ENCODE results near the gene ATP13A3.
"Not testable (repeated sequence)": the region's sequence is repeated elsewhere in the genome, so short reads cannot be mapped to it uniquely, and the experiment has no call there.

The ATP13A3 gene

GRCh38 chr3:194486540-194487288, at the start of gene ATP13A3:
Gene ATP13A3, minus strand, starts transcription at chr3:194487002. Its CDS starts 24,812 bp downstream, at chr3:194462190.
- peak; percentile 98 for DNase-seq

- DNase-seq, result not testable (repeated sequence)
Observed at GRCh38 chr3:194535199-194535598, 48.4 kb upstream of the ATP13A3 start.

DNA sequence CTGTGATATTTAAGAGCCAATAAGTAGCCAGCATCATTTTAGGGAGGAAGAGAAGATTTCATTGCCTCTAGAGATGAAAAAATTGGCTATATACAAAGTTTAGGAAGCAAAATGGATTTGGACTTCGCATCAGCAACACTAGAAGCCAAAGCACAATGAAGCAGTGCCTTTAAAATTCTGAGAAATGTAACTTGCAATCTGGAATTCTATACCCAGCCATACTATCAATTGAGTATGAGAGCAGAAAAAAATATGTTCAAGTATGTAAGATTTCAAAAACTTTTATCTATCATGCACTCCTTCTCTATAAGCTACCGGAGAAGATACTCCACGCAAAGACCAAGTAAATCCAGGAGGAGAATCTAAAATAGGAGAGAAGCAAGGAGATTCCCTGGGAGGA, 47.4 kb upstream of the ATP13A3 start:
- DNase-seq, result no peak

- peak; percentile 78 for DNase-seq
Observed at GRCh38 chr3:194532591-194532990, 45.8 kb upstream of the ATP13A3 start.

GRCh38 chr3:194527726-194528125, 40.9 kb upstream of the ATP13A3 start:
- no peak for DNase-seq

DNA sequence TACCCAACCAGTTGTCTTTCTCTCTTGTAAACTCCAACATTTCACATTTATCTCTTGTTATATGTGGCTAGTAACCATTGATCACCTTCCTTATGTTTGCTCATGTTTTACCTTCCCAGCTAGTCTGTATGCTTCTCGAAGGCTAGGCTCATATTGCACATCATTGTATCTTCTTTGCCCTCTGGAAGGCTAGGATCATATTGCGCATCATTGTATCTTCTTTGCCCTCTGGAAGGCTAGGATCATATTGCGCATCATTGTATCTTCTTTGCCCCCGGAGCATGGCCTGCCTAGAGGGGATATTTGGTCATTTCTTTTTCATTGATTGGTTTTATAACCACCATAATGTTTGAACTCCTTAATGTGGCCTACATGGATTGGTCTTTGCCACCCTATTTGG, 39.4 kb upstream of the ATP13A3 start:
- DNase-seq, result no peak

- DNase-seq, result no peak
Observed at GRCh38 chr3:194522579-194523046, 35.8 kb upstream of the ATP13A3 start.

GRCh38 chr3:194521510-194522260, 34.9 kb upstream of the ATP13A3 start:
- no peak for DNase-seq

GRCh38 chr3:194520682-194521162, 33.9 kb upstream of the ATP13A3 start:
- not testable (repeated sequence) for DNase-seq

- not testable (repeated sequence) for DNase-seq
Observed at GRCh38 chr3:194520201-194520600, 33.4 kb upstream of the ATP13A3 start.

DNA sequence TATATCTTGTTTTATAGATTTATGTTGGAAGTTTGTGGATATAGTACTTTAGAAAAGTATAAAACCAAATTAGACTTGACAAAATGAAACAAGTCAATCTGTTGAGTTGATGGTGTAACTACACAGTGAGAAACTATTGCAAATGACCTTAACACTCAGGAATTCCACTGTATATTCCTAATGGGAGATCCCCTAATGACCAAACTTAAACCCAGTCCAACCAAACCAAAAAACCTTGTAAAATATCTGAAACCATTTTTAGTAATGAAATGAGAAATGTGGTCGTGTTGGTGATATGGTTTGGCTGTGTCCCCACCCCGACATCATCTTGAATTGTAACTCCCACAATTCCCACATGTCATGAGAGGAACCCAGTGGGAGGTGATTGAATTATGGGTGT, 31.9 kb upstream of the ATP13A3 start:
- peak; percentile 44 for DNase-seq

GRCh38 chr3:194517333-194517732, 30.5 kb upstream of the ATP13A3 start:
- no peak for DNase-seq

DNA sequence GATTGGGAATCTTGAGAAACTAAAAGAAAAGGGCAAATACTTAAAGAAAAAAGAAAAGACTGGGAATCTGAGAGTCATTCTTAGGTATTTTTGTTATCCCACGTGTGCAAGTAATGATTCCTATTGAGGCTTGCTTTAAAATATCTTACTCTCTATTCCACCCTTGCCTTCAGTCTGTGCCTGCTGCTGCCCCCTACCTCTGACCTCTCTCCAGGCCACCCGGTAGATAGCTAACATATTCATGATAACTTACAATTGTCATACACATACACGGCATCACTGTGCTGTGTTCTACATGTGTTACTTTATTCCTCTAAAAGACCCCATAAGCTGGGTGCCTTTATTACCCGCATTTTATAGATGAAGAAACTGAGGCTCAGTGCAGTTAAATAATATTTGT, 27.8 kb upstream of the ATP13A3 start:
- no peak for DNase-seq

DNA sequence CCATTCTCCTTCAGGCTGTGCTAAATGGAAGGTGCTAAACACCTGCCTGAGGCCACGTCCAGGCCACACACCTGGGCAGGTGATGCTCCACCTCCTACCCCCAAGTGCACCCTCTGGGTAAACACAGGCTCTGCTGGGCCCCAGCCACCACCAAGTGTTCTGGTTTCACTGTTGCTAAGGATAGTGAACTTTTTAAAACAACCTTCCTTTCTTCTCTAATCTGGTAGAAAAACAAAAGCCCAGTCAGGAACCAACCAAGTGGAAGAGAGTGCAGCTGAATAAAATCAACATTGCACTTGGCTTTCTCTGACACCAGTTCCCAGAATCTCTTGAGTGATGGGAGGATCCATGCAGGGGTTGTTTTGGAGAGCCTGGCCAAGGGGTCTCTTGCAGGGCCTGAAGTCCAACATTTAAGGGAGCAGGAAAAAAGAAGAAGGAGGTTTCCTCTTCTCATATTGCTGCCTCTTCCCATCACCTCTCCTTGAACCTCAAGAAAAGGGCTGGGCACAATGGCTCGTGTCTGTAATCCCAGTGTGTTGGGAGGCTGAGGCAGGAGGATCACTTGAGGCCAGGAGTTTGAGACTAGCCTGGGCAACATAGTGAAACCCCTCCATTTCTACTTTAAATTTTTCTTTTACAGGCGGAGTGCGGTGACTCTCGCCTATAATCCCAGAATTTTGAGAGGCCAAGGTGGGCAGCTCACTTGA, 26.2 kb upstream of the ATP13A3 start:
- no peak for DNase-seq

DNA sequence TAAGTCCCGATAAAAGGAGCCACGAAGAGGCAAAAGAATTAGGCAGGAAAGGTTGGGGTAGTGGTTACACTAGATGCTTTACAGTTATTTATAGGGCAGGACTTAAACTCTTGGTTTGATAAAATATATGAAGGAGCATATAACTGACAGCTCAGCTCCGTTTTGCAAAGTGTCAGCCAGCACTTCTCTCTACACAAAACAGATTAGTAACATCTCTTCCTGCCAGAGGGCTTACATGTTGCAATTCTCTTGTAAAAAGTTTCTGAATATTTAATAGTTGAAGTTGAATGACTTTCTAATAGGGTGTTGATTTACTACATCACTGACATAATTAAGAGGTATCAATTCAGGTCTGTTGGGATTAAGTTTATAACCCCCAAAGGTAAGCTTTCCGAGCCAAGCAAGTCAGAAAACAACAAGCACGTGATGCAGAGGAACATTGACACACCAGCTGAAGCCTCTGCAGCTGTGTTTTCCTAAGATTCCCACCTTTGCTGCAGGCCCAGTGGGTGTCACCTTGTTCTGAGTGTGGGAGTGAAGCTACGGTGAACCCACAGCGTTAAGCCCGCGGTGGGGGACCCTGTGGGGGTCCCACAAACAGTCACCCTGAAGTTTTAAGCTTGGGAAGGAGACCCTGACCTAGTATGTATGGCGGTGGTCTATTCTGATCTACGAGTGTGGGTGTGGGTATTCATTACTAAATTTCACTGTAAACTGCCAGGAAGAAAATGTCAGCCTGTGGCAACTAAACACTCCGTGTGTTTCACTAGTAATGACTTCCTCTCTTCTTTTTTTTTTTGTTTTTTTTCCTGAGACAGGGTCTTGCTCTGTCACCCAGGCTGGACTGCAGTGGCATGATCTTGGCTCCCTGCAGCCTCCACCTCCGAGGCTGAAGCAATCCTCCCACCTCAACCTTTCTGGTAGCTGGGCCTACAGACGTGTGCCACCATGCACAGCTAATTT, 22.0 kb upstream of the ATP13A3 start:
- no peak for DNase-seq

GRCh38 chr3:194507571-194507970, 20.8 kb upstream of the ATP13A3 start:
- DNase-seq, result no peak

DNA sequence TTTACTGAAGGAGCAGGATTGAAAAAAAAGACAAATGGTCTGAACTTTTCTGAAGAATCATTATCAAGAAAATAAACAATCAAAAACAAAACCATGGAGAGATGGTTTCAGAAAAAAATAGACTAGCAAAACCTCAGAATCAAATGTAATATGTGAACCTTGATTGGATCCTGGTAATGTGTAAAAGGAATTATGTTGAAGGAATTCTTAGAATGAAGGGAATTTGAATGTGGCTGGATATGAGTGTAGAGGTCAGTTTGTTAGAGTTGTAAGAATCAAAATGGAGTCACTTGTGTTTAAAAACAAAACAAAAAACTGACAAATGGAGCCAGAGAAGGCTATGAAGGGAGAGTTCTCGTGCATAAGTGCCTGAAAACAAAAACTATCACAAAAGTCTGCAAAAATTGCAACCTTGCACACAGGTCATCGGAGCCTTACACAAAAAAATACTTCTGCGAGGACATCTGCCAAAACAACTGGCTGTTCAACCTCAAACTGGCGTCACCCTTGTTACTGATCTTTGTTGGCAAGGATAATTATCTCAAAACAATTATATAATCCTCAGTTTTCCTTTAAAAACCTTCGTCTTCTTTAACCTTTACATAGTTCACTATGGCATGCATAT, 19.1 kb upstream of the ATP13A3 start:
- DNase-seq, result no peak

DNA sequence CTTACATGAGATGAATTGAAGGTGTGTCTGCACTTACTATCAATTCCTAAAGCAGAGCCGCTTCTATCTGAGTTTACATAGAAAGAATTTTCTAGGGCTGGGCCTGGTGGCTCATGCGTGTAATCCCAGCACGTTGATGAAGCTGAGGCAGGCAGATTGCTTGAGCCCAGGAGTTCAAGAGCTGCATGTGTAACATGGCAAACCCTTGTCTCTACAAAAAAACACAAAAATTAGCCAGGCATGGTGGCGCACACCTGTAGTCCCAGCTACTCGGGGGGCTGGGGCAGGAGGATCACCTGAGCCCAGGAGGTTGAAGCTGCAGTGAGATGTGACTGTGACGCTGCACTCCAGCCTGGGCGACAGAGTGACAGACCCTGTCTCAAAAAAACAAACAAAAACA, 18.1 kb upstream of the ATP13A3 start:
- DNase-seq, result no peak

DNA sequence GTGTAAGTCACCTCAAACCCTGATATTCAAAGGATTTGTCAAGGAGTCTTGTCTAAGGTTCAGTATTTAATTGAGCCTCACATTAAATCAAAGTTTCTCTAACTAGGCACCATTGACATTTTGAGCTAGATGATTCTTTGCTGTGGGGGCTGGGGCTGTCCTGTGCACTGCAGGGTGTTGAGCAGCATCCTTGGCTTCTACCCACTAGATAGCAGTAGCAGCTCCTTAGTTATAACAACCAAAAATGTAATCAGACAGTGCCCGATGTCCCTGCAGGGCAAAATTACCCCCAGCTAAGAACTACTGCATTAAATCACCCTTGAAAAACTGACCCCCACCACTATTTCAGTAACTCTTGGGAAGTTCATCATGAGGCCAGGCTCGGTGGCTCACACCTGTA, 17.3 kb upstream of the ATP13A3 start:
- no peak for DNase-seq

GRCh38 chr3:194503081-194503531, 16.3 kb upstream of the ATP13A3 start:
- no peak for DNase-seq

- DNase-seq, result no peak
Observed at GRCh38 chr3:194500198-194500597, 13.4 kb upstream of the ATP13A3 start.

- DNase-seq, result not testable (repeated sequence)
Observed at GRCh38 chr3:194499516-194499915, 12.7 kb upstream of the ATP13A3 start.

All from suppressor macrophage treated with lipopolysaccharide for 4 hours (primary cell).